ENCODE data around the gene CECR2.

Gene CECR2

GRCh38 chr22:17460895-17461294 lies 91.6 kb downstream of the CECR2 start:
- no peak for DNase-seq (ENCODE audit: low read depth)

DNA sequence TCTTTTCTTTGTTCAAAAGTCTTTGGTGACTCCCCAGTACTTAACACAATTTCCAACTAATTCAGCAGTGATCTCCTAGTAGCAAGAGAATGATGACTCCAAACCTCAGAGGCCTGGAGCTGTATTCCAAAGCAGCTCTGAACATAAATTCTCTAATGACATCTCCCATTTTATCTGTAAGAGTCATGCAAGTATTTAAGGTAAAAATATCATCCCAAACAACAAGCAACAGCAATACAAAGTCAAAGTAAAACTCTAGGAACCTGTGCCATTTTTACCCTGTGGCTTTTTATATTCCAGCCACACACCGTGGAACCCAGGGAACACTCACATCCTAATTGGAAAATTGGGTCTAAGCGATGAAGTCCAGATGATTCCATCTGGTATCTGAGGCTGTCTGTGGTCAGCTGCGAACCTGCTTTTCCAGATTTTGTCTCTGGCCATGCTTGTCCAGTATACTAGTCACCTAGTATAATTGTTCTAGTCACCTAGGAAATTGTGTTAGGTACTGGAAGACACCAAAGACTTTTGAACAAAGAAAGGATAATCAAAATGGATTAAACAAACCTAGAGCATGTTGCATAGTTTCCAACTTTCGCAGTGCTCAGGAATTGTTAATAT lies 101.7 kb downstream of the CECR2 start:
- no peak for DNase-seq (ENCODE audit: low read depth)

DNA sequence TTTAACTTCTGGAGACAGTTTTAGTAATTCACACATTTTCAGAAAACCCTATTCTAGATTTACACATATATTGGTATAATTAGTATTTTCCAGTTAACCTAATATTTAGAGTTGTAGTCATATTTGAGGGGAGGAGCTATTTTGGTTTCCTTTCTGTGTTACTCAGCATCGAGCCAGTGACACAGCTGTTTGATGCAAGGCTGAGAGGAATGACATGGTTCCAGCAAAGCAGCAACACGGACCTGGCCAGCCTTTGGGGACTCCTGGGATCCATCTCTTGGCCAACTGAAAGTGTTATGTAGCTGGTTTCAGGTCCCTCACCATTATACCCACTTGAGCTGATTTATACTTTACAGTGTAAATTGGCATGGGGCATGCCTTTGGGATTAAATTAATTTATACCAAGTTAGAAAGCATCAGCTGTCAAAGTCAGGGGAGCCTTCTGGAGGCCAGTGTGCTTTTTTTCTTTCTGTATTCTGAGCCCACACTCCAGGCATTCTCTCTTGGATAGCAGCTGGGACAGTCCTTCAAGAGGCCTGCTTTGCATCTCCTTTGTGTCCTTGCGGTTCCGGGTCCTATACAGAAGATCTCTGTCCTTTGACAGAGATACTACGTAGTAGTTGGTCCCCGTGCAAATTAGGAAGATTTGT lies 102.8 kb downstream of the CECR2 start:
- no peak for DNase-seq (ENCODE audit: low read depth)

- DNase-seq (ENCODE audit: low read depth) = no peak
Observed at GRCh38 chr22:17472932-17473331, 103.7 kb downstream of the CECR2 start.

DNA sequence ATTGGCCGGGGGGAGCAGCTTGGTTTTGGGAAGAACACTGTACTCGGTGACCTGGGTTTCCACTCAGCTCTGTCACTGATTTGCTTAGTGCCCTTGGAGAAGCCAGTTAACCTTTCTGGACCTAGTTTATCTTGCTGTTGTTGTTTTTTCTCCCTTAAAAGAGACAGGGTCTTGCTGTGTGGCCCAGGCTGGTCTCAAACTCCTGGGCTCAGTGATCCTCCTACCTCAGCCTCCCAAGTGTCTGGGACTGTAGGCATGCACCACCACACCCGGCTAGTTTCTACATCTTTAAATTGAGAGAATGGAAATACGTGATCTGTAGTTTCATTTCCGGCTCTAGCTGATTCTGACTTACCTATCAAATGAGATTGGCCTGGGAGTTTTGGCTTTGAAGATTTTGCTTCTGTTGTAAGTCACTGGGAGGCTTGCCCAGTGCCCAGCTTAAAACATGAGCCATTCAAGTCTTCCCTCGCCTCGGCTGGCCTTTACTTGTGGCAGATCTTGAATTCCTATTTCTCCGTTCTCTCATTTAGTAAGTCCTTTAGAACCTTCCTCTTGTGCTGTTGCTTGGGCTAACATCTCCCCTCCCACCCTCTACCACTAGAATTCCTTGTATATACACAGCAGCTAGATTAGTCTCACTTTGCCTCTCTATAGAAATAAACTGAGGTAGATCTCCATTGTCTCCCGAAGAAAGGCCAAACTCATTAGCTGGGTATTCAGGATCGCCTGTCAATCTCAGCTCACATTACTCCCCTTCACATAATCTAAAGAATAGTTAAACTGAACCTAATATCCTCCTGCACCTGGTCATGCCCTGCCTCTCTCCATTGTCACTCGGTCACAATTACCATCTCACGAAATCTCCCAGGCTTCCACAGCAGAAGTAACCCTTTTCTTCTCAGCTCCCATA lies 106.3 kb downstream of the CECR2 start:
- DNase-seq (ENCODE audit: low read depth) = no peak

- no peak for DNase-seq (ENCODE audit: low read depth)
Observed at GRCh38 chr22:17476838-17477237, 107.6 kb downstream of the CECR2 start.

GRCh38 chr22:17477391-17477833 lies 108.2 kb downstream of the CECR2 start:
- DNase-seq (ENCODE audit: low read depth) = no peak

DNA sequence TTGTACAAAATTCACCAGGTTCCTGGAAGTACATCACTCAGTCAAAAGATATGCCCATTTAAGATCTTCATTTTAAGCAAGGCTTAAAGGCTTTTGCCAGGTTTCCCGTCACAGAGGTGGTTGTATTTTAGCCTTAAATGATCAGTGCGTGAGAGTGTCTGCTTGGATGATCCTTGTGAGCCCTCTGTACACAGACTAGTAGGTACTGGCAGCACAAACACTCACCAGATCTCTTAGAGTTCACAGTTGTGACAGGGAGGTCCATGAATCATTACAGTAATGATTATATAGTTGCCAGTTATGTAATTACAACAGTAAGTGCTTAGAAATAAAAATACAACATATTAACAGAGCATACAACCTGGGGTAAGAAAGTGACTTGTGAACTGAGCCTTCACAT lies 109.9 kb downstream of the CECR2 start:
- DNase-seq (ENCODE audit: low read depth) = no peak

DNA sequence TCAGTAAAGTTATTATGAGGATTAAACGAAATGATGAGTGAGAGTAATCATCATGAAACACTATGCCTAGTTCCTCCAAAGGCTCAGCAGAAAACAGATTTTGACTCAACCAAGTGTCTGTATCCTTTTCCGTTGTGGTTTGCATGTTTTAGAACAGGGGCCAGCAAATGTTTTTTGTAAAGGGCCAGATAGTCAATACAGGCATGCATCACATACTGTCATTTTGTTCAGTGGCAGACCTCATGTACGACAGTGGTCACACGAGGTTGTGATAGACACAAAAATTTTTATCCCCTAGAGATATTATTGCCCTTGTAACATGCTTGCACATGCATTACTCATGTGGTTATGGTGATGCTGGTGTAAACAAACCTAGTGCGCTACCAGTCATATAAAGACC lies 112.2 kb downstream of the CECR2 start:
- DNase-seq (ENCODE audit: low read depth) = no peak

DNA sequence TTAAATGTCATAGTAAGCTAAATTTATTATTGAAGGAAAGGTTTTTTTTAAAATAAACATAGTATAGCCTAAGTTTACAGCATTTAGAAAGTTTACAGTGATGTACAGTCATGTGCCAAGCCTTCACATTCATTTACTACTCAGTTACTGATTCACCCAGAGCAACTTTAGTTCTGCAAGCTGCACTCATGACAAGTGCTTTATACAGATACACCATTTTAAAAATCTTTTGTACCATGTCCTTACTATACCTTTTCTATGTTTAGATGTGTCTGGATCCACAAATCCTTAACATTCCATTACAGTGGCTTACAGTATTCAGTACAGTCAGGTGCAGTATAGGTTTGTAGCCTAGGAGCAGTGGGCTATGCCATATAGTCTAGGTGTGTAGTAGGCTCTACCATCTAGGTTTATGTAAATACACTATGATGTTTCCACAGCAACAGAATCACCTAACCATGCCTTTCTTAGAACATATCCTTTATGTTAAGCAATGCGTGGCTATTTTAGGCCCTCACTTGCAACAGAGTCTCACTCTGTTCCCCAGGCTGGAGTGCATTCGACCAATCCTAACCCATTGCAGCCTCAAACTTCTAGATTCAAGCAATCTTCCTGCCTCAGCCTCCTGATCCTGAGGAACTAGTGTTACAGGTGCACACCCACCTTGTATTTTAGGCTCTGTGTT lies 114.6 kb downstream of the CECR2 start:
- no peak for DNase-seq (ENCODE audit: low read depth)

GRCh38 chr22:17484608-17485007 lies 115.3 kb downstream of the CECR2 start:
- no peak for DNase-seq (ENCODE audit: low read depth)

GRCh38 chr22:17486313-17486712 lies 117.1 kb downstream of the CECR2 start:
- no peak for DNase-seq (ENCODE audit: low read depth)

GRCh38 chr22:17486719-17487118 lies 117.5 kb downstream of the CECR2 start:
- no peak for DNase-seq (ENCODE audit: low read depth)

DNA sequence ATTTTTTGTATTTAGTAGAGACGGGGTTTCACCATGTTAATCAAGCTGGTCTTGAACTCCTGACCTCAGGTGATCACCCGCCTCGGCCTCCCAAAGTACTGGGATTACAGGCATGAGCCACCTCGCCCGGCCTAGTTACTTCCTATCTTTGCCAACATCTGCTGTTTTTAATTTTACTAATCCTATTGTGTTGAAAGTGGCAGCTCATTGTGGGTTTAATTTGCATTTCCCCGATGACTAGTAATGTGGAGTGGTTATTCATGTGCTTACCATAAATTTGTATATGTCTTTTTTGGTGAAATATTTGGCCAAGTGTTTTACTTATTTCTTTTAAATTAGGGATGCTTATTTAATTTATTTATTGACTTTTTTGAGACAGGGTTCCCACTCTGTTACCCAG lies 119.8 kb downstream of the CECR2 start:
- DNase-seq (ENCODE audit: low read depth) = no peak

- DNase-seq (ENCODE audit: low read depth) = no peak
Observed at GRCh38 chr22:17491090-17491640, 121.9 kb downstream of the CECR2 start.

GRCh38 chr22:17492247-17492646 lies 123.0 kb downstream of the CECR2 start:
- DNase-seq (ENCODE audit: low read depth) = no peak

DNA sequence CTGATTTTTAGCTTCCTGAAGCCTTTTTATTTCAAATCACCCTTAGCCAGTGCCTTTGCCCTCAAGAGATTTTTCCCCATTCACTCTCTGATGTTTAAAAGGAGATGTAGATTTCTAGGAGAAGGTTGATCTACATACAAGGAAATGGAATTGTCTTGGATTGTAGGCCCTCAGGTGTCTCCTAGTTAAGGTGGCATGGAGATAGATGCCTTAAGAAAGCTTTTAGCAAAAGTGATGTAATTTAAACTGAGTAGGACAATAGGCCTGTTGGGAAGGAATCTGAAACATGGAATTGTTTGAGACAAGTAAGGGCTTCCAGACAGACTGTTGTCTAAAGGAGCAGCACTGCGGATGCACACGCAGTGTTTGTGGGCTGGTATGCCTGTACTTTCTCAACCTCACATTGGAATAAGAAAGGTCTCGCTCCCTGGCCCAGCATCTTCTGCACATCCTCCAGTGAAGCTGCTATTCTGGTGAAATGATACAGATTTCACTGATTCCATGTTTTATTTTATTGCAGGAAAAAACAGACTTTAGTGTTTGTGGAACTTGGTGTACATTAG lies 124.2 kb downstream of the CECR2 start:
- DNase-seq (ENCODE audit: low read depth) = no peak

DNA sequence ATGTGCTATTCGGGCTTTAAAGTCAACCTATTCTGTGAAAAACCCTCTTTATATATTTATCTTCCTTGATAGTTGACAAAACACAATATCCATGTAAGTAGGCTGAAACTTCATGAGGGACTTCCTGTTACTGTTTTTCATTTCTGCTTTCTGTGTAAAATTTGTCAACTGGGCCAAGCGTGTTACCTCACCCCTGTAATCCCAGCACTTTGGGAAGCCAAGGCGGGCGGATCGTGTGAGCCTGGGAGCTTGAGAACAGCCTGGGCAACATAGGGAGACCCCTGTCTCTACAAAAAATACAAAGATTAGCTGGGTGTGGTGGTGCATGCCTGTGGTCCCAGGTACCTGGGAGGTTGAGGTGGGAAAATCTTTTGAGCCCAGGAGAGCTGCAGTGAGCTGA lies 127.6 kb downstream of the CECR2 start:
- no peak for DNase-seq (ENCODE audit: low read depth)

- peak; percentile 26 for DNase-seq (ENCODE audit: low read depth)
Observed at GRCh38 chr22:17501679-17502285, 132.5 kb downstream of the CECR2 start.

GRCh38 chr22:17508110-17508509 lies 138.8 kb downstream of the CECR2 start:
- no peak for DNase-seq (ENCODE audit: low read depth)

GRCh38 chr22:17512960-17513359 lies 143.7 kb downstream of the CECR2 start:
- DNase-seq (ENCODE audit: low read depth) = no peak

Measured in GM04504 (cell line).